ENCODE results near the gene PDXP. TPM values are rescaled to one million over a fixed set of nuclear protein-coding genes. Genes with fewer than 3 reads are reported as not detected.
"Not testable (repeated sequence)": the region's sequence is repeated elsewhere in the genome, so short reads cannot be mapped to it uniquely, and the experiment has no call there.

The PDXP gene
- polyA plus RNA-seq (ENCODE audit: insufficient read length in 4 of 4), result 10 to 100 TPM; 15.2 to 19.9 (median 17.9) TPM

- peak; percentile 98 to 100 (median 99) for DNase-seq (ENCODE audit: low read depth in 4 of 4, low spot score in 3 of 4)
Measured at GRCh38 chr22:37658133-37659065, at the start of gene PDXP. TSS of gene PDXP (plus strand) at chr22:37658723. CDS start at chr22:37658783, 60 bp downstream.

DNA sequence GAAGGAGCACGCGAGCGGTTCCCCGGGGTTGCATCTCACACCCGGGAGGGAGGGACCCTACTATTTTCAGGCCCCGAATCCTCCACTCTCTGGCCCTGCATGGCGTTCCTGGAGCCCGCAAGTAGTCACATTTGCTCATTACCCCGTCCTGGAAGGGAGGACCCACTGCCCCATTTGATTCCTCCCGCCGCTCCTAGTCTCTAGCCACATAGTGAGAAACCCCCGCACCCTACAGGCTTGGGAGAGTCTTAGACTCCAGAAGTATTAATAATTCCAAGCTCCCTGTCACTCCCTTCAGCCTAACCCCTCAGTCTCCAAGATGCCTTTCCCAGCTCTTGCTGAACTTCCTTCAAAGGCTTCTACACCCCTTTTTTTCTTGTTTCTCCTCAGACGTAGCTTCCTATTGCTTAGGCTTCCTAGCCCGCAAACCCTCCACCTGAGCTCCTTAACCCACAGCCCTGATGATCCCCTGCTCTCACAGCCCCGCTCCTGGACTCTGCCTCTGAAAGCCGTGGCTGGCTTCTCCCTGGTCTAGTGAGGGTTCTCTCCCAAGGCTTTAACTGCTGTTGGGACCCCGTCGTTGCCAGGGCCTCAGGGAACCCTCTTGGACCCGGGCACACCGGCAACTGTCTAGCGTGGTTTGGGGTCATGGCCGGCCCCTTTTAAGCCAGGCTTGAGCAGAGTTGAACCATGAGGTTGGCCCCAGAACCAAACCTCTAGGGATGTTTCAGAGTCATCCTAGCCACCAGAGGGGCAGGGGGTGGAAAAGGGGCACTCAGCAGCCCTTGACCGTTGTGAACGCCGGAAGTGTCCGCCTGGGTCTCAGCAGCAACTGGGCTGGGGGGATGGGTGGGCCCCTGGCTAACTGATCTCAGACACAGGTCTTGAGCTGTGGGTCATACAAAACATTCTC, 49.0 kb upstream of the PDXP start:
- DNase-seq (ENCODE audit: low read depth in 4 of 4, low spot score in 3 of 4), result no peak

- not testable (repeated sequence) for DNase-seq (ENCODE audit: low read depth in 4 of 4, low spot score in 3 of 4)
Measured at GRCh38 chr22:37610153-37610475, 48.4 kb upstream of the PDXP start.

GRCh38 chr22:37610480-37611129, 47.9 kb upstream of the PDXP start:
- no peak for DNase-seq (ENCODE audit: low read depth in 4 of 4, low spot score in 3 of 4)

DNA sequence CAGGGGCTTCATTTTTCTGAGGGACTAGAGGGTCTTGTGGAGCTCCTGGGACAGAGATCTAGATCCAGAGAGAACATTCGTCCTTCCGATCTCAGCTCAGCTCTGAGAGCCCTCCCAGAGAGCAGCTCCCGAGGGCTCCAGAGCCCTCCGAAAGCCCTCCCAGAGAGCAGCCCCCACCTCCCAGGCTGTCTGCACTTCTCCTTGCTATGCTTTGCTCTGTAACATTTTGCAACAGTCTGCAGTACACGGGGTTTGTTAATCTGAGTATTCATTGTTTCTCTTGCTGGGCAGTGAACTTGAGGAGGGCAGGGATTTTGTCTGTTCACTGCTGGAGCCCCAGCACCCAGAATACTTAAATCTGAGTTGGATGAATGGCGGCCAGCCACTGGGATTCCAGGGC, 47.3 kb upstream of the PDXP start:
- DNase-seq (ENCODE audit: low read depth in 4 of 4, low spot score in 3 of 4), result no peak

- DNase-seq (ENCODE audit: low read depth in 4 of 4, low spot score in 3 of 4), result no peak
Measured at GRCh38 chr22:37616201-37617083, 42.1 kb upstream of the PDXP start.

GRCh38 chr22:37617431-37617830, 41.1 kb upstream of the PDXP start:
- DNase-seq (ENCODE audit: low read depth in 4 of 4, low spot score in 3 of 4), result no peak

DNA sequence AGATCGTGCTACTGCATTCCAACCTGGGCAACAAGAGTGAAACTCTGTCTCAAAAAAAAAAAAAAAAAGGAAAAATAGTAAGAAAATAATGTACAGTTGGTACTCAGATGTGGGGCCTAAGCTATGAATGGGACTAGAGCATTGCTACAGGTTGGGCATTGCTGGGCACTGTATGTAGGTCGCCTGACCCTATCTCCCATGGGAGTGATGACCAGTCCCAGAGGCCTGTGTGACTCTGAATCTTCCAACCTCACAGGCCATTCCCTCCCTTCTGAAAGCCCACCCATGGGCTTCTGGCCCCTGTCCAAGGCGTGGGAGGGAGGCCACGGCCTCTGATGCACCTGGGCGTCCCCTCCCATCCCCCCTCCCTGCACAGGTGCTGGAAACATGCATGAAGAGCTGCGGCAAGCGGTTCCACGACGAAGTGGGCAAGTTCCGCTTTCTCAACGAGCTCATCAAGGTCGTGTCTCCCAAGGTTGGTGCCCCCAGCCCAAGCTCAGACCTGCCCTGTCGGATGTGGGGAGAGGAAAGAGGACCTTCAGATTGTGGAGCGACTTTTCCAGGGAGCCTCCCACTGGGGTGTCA, 40.4 kb upstream of the PDXP start:
- DNase-seq (ENCODE audit: low read depth in 4 of 4, low spot score in 3 of 4), result no peak

GRCh38 chr22:37618674-37619073, 39.8 kb upstream of the PDXP start:
- DNase-seq (ENCODE audit: low read depth in 4 of 4, low spot score in 3 of 4), result no peak

- DNase-seq (ENCODE audit: low read depth in 4 of 4, low spot score in 3 of 4), result no peak
Measured at GRCh38 chr22:37619991-37620390, 38.5 kb upstream of the PDXP start.

DNA sequence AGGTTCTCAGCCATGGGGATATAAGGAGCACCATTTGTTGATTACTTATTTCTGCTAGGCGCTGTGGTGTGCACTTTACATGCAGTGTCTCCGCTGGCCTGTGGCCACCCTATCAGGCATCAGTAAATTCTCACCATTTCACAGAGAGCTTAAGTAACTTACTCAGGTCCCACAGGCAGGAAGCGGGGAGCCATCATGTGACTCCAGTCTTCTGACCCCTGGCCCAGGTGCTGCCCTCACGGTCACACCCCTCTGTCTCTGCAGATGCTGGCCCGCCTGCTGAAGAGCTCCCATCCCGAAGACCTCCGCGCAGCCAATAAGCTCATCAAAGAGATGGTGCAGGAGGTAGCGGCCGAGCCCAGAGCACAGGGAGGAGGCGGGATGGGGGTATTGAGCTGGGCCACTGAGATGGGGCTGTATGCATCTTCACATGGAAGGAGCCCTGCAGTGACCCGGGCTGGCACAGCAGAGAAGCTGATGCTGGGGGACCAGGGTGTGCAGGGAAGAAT, 37.1 kb upstream of the PDXP start:
- no peak for DNase-seq (ENCODE audit: low read depth in 4 of 4, low spot score in 3 of 4)

- DNase-seq (ENCODE audit: low read depth in 4 of 4, low spot score in 3 of 4), result no peak
Measured at GRCh38 chr22:37623075-37624016, 35.2 kb upstream of the PDXP start.

DNA sequence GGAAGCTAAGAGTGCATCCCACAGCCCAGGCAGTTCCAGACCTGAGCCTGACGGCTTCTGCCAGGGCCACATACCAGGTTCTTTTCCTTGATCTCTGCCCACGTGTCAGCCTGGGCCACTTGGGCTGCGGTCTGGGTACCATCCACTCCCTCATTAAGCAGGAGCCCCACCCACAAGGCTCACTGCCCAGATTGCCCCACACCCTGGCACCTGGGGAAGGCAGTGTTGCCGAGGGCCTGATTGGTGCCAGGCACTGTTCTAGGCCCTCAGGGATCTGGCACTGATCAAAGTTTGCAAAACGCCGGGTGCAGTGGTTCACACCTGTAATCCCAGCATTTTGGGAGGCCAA, 34.5 kb upstream of the PDXP start:
- DNase-seq (ENCODE audit: low read depth in 4 of 4, low spot score in 3 of 4), result no peak

DNA sequence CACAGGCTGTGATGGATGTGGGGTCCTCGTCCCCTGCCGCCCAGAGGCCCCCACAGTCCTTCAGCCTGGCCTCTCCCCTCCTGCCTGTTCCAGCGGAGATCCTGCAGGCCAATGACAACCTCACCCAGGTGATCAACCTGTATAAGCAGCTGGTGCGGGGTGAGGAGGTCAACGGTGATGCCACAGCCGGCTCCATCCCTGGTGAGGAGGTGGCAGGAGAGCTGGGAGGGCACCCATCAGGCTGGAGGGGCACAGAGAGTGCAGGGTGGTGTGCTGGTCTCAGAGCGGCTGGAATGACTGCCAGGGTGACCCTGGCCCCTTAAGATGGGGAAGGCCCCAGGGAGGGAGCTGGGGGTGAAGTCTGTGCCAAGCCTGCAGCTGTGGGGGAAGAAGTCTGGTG, 33.6 kb upstream of the PDXP start:
- no peak for DNase-seq (ENCODE audit: low read depth in 4 of 4, low spot score in 3 of 4)

- no peak for DNase-seq (ENCODE audit: low read depth in 4 of 4, low spot score in 3 of 4)
Measured at GRCh38 chr22:37625737-37626136, 32.8 kb upstream of the PDXP start.

DNA sequence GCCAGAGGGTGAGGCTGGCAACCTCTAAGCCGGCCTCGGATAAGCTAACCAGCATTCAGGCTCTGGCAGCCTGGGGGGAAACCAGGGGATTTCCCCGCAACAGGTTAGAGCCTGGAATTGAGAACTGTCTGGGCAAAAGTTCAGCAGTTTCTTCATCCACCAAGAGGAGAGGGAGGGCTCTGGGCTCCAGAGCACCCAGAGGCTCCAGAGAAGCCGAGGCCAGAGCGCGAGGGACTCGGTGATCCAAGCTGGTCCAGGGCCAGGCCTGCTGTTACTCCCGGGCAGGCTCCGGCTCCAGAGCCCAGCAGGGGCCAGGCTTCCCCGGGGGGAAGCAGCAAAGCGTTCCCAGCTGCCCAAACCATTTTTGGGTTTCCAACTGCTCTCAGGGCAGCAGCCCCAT, 32.4 kb upstream of the PDXP start:
- no peak for DNase-seq (ENCODE audit: low read depth in 4 of 4, low spot score in 3 of 4)

DNA sequence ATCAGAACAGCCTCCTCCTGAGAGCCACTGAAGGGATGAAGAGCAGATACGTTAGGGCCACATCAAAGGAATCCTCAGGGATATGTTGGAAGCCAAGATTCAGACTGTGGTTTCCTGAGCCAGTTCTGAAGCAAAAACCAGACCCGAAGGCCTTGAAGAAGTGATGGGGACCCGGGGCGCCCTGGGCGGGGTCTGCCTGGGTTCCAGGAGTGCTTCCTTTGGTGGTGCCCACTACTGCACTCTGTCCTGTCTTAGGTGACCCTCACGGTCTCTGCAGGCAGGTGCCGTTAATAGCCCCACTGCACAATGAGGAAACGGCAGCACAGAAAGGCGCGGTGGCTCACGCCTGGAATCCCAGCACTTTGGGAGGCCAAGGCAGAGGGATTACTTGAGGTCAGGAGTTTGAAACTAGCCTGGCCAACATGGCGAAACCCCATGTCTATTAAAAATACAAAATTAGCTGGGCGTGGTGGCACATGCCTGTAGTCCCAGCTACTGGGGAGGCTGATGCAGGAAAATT, 31.9 kb upstream of the PDXP start:
- DNase-seq (ENCODE audit: low read depth in 4 of 4, low spot score in 3 of 4), result no peak

- no peak for DNase-seq (ENCODE audit: low read depth in 4 of 4, low spot score in 3 of 4)
Measured at GRCh38 chr22:37627121-37627520, 31.4 kb upstream of the PDXP start.
